GM12878 (cell line): ENCODE results near the gene KLC4.

Source experiments
- CEBPZ ChIP-seq: fragments of 150-350 bp; IDR thresholded peaks from 2 replicates; pipeline ENCODE4 v1.6.1; 2016; ENCODE audit warnings: low read depth, low read length
- PBX3 ChIP-seq: IDR thresholded peaks from 2 replicates; pipeline ENCODE4 v1.6.1; 2011; ENCODE audit warnings: mild to moderate bottlenecking, low read depth, low read length, moderate library complexity; ENCODE audit not compliant: insufficient replicate concordance
- SMAD1 ChIP-seq: fragments of 450-650 bp; IDR thresholded peaks from 2 replicates; pipeline ENCODE4 v1.6.1; 2018; ENCODE audit warnings: mild to moderate bottlenecking, low read depth; ENCODE audit not compliant: partially characterized antibody
- SUZ12 ChIP-seq: fragments of 200-600 bp; sonication (generic); IDR thresholded peaks from one replicate; pipeline ENCODE4 v1.6.1; 2018; ENCODE audit warnings: antibody characterized with exemption, mild to moderate bottlenecking; ENCODE audit not compliant: unreplicated experiment
- TF ChIP-seq, protein P1 (sequence below), 3 experiments: IDR thresholded peaks in 2 of 3; conservative IDR thresholded peaks in 1 of 3; 2 replicates each; pipeline ENCODE4 v1.5.1; 2011; ENCODE audit warnings: low read depth in 3 of 3, low read length in 3 of 3, mild to moderate bottlenecking in 3 of 3, control low read depth in 2 of 3, moderate library complexity in 2 of 3, inconsistent platforms in 1 of 3, mixed read lengths in 1 of 3; ENCODE audit not compliant: control insufficient read depth in 2 of 3, insufficient read depth in 1 of 3; ENCODE audit errors: extremely low read depth in 1 of 3

GRCh38 chr6:43078691-43079090, 19.3 kb downstream of the KLC4 start:
- TF ChIP-seq SMAD1 (no peak), SUZ12 (no peak), PBX3 (no peak), CEBPZ (no peak)
- TF ChIP-seq, protein P1, sequence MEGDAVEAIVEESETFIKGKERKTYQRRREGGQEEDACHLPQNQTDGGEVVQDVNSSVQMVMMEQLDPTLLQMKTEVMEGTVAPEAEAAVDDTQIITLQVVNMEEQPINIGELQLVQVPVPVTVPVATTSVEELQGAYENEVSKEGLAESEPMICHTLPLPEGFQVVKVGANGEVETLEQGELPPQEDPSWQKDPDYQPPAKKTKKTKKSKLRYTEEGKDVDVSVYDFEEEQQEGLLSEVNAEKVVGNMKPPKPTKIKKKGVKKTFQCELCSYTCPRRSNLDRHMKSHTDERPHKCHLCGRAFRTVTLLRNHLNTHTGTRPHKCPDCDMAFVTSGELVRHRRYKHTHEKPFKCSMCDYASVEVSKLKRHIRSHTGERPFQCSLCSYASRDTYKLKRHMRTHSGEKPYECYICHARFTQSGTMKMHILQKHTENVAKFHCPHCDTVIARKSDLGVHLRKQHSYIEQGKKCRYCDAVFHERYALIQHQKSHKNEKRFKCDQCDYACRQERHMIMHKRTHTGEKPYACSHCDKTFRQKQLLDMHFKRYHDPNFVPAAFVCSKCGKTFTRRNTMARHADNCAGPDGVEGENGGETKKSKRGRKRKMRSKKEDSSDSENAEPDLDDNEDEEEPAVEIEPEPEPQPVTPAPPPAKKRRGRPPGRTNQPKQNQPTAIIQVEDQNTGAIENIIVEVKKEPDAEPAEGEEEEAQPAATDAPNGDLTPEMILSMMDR (IDR thresholded peaks at IDR 0.05 in 2 of 3, conservative IDR thresholded peaks at IDR 0.05 in 1 of 3; ENCODE audit: control insufficient read depth in 2 of 3, extremely low read depth in 1 of 3, insufficient read depth in 1 of 3, low read depth in 3 of 3, low read length in 3 of 3): no peak
